T1000 (cell line): Measurements from ENCODE around the gene FRMD4A.

ENCODE experiments used
- DNase-seq: peaks from one replicate; lab custom pipeline; 2025; ENCODE audit warnings: mixed read lengths; lab: John Stamatoyannopoulos, UW

FRMD4A gene

DNA sequence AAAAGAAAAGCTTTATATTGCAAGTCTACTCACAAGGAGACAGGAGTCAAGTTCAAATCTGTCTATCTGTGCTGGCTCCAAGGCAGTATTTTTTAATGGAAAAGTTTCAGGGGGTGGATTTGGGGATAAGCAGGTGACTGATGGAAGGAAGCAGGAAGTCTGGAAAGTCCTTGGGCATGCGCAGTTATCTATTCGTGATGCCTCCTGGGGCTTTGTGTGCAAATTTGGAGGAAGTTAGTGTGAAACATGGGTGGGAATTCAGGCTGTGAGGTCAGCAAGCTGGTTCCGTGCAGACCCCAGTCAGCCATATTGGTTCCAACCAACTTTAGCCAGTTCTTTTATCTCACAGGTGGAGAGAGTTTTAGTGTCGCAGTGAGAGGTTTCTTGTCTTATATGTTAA is 140.0 kb downstream of the FRMD4A start:
- DNase-seq: no peak

DNA sequence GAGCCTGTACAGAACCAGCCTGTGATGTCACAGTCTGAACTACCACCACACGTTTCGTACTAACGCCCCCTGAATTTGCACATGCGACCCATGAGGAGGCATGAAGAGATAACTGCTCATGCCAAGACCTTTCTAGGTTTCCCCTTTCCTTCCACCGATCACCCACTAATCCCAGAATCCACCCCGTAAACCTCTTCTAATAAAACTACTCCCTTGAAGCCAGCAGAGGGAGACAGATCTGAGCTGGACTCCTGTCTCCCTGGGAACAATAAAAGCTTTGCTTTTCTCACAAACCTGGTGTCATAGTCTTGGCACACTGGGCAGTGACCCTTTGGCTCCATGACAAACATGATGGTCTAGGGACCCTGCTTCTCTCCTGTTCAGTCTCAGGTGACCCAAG is 144.5 kb downstream of the FRMD4A start:
- DNase-seq: peak; percentile 40

DNA sequence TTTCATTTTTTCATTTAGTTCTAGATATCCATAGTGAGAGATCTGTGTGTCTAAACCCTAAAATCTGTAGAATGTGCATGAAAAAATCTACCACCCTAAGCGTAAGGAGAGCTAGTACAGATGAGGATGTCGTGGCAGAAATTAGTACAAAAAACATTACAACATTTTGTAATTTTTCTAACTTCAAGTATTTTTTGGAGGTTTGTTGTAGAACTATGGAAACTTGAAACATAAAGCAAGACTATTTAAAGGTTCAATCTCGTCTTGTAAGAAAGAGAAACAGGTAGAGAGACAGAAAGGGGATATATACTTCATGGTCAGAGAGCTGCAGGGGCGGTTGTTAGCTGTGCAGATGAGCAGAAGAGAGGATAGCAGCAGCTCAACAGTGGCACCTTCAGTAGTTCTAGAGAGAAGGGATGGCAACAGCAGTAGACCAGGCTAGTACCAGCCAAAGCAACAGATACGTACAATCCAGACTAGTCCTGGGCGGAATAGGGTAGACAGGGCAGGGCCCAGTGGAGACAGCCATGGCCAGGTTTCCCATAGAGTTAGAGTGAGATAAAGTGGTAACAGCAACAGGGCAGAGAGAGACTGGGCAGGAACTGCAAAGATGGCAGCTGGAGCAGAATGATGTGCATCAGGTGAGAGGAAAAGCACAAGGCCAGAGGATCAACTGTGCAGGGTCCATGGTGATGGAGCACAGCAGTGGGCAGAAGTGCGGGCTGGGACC is 145.2 kb downstream of the FRMD4A start:
- DNase-seq: peak; percentile 73

GRCh38 chr10:14184841-14185315 is 145.8 kb downstream of the FRMD4A start:
- no peak for DNase-seq

- no peak for DNase-seq
Observed at GRCh38 chr10:14182781-14183180, 147.9 kb downstream of the FRMD4A start.

DNA sequence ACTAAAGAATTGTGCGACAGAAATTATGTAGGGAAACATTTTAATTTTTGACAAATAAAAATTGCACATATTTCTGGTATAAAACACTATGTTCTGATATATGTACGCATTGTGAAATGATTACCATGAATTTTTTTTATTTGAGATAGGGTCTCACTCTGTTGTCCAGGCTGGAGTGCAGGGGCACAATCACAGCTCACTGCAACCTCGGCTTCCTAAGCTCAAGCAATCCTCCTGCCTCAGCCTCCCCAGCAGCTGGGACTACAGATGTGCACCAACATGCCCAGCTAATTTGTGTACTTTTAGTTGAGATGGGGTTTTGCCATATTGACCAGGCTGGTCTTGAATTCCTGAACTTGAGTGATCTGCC is 149.2 kb downstream of the FRMD4A start:
- no peak for DNase-seq

DNA sequence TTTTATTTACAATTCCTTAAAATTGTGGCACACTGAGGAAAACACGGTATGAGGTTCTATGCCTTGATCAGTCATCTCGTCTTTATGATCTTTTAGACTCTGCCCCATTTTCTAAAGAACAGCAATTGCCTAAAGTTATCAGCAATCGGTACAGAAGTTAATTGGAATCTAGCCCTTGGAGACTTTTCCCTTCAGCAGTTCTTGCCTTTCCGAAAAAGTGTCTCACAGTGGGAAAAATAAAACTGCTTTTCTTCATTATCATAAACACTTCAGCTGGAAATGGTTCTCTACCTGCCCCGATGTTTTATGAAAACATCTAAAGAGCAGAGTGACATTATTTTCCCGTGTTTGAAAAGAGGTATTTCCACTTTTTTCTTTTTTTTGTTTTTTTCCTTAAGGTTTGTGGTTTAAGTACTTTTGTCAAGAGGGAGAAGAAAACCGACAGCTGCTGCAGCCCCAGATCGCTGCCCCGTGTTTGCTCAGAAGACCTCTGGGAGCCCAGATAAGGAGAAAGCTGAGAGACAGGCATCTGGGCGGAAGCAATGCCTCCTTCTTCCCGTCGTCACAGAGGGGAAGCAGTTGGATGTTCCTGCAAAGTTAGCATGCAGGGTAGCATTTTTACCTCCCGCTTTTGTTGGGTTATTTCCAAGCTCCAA is 149.7 kb downstream of the FRMD4A start:
- no peak for DNase-seq

DNA sequence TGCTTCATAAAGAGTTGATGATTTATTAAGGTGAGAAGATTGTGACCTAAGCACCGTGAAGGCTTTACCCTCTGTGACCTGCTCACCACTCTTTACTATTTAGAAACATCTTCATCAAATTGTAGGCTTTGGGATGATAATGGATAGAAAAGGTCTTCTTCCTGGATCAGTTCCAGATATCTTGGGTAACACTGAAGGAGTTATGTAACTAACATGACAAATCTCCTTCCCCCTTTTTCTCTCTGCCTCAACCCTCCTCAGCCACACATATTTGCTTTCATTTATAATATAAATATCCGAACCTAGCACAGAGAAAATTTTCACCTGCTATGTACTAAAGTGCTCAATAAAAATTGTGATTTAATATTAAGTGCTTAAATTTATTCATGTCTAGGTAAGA is 151.5 kb downstream of the FRMD4A start:
- no peak for DNase-seq

- DNase-seq: peak; percentile 79
Observed at GRCh38 chr10:14173706-14174594, 156.8 kb downstream of the FRMD4A start.

DNA sequence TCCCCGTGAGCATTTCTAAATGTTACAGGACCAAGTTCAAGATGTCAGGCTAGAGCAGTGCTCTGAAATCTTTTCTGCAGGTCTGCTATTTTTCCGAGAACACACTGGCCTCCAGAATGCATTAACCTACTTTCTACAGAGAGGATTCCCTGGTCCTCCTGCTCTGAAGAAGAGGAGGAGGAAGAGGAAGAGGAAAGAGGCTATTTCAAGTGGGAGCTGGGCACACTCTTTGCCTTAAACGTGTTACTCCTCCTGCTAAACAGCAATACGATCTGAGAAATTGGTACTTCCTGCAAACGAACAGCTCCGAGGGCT is 157.4 kb downstream of the FRMD4A start:
- no peak for DNase-seq

DNA sequence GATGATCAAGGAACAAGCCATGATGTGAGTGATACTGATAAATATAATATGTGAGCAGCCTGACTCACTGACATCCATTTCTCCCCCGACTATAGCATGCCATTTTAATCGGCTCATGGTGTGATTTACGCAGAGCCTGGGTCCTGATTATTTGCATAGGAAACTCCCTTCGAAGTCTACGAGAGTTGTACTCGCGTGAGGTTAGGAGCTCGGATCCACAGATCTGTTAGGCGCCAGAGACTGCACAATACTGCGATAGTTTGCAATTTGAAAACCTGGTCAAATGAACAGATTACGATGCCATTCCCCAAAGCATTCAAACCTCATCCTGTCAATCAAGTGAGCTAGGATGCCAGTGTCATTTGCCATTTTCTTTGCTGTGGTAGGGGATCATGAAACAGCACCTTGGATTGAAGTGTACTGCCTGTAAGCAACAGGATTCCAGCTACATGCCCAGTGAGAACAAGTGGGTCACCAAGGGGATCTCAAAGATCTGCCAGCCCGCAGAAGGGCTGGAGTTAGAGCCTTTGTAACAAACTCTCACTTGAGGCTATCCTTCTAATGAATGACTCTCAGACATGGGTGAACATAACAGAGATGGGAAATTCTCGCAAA is 158.3 kb downstream of the FRMD4A start:
- no peak for DNase-seq

DNA sequence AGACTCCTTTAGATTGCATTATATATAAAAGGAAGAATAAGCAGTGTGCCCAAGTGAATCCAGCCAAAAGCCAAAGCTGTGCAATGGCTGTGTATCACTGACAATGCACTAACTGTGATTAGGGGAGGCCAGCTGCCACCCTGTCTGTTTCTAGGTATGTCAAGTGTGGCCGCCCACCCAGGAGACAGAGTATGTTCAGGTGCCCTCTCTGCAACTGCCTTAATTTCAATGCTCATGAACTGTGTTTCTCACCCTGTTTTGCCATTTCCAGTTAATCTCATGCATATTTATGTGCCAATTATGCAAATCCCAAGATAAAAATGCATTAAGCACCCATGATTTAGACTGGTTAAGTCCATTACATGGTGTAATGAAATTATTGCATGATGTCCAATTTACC is 159.4 kb downstream of the FRMD4A start:
- no peak for DNase-seq

- DNase-seq: no peak
Observed at GRCh38 chr10:14163377-14164086, 167.2 kb downstream of the FRMD4A start.

GRCh38 chr10:14162629-14163344 is 167.9 kb downstream of the FRMD4A start:
- no peak for DNase-seq

DNA sequence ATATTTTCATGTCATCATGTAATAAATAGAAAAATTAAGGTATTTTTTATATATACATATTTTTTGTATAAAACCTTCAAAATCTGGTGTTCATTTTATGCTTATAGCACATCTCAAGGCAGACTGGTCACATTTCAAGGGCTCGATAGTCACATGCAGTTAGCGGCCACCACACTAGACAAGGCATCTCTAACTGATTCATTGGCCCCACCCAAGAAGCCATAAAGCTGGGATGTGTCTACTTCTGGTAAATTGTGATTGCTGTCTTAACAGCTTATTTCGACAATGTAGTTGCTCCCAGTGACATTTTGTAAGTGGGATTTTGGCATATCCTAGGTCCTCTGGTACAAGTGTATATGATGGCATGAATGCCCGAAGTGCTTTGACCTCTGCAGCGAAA is 168.7 kb downstream of the FRMD4A start:
- no peak for DNase-seq

- DNase-seq: no peak
Observed at GRCh38 chr10:14160299-14160698, 170.4 kb downstream of the FRMD4A start.

GRCh38 chr10:14158575-14158974 is 172.1 kb downstream of the FRMD4A start:
- DNase-seq: no peak

GRCh38 chr10:14156104-14156503 is 174.6 kb downstream of the FRMD4A start:
- DNase-seq: no peak

DNA sequence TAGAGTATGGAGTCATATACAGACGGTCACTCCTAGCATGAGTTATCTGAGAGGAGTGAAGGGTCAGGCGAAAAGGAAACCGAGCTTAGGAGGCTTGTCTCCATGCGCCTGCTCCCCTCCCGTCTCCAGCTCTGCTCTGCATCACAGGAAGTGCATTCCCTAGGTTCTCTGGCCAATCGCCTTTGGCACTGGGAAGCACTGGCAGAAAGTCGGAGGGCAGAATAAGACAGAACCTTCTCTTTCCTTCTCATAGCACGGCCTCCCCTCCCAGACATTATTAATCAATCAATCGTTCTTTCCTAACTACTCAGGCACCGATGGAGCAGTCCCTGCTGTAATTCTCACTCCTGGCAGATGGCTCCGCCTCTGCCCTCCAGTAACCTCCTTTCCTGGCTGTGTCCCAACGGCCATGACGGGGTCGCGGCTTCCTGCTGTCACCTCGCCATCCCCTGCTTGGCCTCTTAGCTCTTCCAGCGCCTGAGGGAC is 177.1 kb downstream of the FRMD4A start:
- DNase-seq: no peak

DNA sequence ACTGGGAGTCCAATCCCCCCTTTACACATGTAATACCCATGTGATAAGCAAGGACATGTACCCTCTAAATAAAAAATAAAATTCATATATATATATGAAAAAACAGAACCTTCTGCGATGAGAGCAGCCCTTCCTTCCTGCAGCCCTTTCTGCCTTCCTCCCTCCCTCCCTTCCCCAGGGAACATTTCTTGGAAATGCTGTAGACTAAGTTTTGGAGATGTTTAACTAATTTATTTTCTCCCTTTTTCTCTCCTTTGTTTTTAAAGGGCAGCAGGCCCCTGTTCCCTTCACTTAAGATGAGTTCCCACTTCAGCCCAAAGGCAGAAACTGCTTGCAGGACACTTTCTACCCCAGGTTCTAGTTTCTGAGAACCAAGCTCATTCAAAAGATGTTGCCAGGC is 179.2 kb downstream of the FRMD4A start:
- no peak for DNase-seq

GRCh38 chr10:14150526-14150925 is 180.2 kb downstream of the FRMD4A start:
- no peak for DNase-seq
